Measurements from ENCODE around the gene SF3A1.

The SF3A1 gene

GRCh38 chr22:30285176-30285845, 71.4 kb downstream of the SF3A1 start:
- no peak for DNase-seq

- no peak for DNase-seq
Measured at GRCh38 chr22:30284666-30285065, 72.0 kb downstream of the SF3A1 start.

- no peak for DNase-seq
Measured at GRCh38 chr22:30284172-30284571, 72.5 kb downstream of the SF3A1 start.

- no peak for DNase-seq
Measured at GRCh38 chr22:30283342-30283741, 73.4 kb downstream of the SF3A1 start.

GRCh38 chr22:30282616-30283046, 74.1 kb downstream of the SF3A1 start:
- no peak for DNase-seq
